ENCODE results near the gene ANKRD13B.
A peak's percentile ranks its signal among the peaks of the same experiment; 100 is the strongest.

The ANKRD13B gene

DNA sequence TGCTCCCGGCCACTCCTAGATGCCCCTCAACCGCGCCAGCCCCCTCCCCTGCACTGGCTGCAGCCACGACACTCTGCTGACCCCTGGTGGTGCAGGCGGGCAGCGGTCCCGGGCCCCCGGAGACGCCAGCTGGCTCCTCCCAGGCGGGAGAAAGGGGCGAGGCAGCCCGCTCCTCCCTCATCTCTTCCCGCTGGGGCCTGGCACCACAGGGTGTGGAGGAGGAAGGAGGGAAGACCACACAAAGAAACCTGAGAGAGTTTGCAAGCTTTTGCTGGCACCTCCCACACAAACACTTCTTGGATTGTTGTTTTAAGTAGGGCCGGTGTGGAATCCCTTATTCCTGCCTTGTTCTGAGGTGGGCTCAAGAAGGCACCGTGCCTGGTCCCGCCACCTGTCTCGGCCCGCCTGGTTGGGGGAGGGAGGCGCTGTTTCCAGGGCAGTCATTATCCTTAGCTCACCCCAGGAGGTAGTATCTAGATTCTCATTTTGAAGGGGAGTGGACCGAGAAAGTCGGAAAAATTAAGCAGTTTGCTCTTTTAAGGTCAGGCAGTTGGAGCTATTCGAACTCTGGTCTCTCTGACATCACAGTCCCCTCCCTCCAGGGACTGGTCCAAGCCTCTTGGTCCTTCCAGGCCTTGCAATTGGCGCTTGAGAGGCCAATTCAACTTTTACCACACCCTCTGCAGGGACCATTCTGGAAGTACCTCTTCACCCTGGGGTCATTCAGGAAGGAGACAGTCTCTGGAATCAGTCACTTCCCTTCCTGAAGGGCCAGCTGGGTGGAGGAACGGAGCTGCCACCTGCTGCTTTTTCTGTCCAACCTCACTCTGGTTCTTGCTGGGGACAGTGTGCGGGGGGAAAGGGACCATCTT, 959 bp upstream of the ANKRD13B start:
- DNase-seq, result peak in 55 of 56 donors; percentile 39 to 94 (median 84)

DNA sequence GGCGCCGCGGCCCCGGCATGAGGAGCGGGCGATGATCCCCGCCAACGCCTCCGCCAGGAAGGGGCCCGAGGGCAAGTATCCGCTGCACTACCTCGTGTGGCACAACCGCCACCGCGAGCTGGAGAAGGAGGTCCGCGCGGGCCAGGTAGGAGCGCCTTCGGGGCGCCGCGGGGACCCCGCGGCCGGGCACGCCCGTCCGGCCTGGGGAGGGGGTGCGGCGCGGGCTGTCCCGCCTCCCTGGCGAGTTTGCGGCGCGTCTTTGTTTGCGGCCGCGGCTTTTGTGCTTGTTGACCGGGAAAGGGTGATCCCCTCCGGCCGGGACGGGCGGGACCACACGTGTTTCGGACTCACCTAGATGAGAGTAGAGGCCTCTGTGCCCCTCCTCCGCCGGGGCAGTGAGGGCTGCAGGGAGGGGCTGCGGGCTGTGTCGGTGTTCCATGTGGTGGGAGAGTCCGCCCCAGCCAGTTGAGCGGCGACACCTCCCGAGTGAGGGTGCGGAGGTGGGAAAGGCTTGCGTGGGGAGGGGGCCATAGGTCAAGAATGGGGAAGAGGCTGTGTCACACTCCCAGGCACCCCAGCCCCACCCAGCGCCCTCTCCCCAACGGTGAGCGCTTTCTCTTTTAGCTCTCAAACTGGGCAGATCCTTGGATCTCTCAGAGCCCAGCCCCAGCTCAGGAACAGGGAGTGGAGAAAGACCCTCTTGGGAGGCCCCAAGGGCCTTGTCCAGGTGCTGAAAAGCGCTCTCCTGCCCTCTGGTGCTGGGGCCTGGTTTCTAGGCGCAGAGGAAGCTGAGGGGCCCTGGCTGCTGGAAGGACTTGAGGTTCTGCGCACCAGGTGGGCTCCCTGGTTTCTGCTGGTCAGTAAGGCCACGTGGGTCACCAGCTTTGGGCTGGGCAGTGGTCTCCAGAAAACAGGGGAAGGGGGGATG, 923 bp downstream of the ANKRD13B start:
- DNase-seq, result peak in 3 of 56 donors; percentile 24 to 37 (median 29)

DNA sequence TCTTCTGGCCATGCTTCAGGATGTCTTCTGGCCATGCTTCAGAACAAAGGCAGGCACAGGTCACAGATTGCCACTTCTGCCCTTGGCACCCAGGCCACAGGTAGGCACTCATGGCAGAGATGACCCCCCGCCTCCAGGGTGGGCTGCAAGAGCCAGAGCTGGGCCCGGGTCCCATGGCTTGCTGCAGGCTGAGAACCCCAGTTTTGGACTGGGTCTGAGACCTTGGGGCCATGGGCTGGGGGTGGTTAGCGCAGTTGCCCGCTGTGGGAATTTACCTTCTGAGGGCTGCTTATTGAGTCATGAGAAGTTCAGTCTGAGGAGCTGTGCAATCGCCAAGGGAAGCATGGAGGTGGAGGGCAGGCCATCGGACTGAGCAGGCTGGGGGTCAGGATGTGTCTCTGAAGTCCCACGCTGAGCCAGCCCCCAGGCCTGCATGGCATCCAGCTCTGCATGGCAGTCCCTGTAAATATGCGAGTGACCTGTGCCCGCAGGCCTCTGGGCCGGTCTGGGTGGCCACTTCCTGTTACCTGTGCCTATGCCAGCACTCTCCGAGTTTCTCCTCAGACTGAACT, 1.7 kb downstream of the ANKRD13B start:
- no peak for DNase-seq

DNA sequence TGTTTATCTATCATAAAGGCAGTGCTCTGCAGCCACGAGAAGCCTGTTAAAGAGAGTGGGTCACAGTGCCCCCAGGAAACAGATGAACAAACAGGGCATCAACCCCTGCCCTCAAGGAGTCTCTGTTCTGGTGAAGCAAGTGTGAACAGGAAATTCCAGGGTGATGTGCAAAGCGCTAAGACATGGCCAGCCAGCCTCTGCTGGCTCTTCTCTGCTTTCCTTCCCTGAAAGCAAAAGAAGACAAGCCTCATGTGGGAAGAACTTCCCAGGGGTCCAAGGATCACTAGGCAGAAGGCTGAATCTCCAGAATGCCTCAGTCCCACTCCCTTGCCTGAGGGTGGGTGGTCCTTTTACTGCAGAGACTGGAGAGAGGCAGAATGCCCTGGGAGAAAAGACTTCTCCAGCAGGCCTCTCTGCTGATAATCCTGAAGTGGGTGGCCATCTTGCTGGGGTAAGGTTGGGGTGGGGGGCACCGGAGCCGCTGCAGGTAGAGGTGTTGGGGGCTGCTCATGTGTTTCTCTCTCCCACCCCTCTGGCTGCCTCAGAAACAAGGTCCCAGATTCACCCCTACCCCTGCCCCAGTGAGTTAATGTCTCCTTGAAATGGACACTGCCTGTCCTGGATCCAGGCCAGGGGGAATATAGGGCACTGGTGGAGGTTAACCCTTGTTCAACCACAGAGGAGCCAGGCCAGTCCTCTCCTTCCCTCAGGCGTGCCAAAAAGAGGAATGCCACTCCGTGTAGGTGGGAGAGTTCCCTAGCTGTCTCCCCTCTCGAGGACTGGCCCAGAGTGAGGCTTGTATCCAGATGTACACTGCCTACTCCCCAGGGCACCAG, 2.4 kb downstream of the ANKRD13B start:
- no peak for DNase-seq

DNA sequence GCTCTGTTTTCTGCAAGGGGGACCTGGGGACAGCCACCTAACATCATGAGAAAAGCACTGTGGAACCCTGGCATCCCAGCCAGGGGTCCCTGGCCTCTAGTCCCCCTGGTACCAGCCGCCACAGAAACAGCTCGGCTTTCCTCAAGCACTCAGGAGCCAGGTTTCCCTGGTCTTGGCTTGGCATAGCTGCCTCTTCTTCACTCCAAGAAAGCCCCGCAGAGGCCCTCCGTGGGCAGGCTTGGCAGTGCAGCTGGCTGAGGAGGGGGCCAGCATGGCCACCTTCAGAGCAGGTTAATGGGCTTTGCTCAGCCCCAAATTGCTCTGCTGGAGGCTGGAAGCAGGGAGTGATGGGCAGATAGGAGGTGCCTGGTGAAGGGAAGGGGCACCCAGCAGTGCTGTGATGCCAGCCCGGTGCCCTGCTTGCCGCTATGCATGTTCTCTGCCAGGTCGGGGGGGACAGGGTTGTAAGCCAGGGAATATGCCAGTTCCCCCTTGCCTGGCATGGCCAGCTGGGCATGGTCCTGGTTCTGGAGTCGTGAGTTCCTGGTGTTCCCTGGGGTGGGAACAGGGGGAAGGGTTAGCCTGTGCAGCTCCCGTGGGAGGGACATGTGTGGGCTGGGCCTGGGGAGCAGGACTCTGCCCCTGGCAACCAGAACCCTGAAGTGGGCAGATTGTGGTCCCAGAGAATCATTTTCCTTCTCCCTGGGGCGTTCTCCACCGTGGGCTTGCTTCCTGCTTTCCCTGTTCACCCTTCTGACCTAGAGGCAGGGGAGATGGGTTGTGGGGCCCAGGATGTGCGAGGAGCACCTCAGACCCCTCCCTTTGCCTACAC, 3.2 kb downstream of the ANKRD13B start:
- DNase-seq, result no peak

DNA sequence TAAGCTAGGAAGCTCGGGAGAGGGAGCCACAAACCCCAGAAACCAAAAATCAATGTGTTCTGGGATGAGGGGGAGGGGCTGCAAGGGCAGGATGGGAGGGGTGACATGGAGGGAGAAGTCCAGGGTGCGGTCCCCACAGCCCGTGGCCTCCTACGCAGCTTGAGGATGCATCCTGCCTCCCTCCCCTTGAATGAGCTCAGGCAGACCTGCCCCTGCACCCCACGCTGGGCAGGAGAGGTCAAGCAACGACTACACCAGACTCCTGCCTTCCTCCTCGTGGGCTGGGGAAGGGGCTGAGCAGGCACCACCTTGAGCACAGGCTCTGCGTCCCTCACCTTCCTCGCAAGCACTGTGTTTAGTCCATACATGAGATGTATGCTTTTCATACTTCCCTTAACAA, 3.9 kb downstream of the ANKRD13B start:
- no peak for DNase-seq

DNA sequence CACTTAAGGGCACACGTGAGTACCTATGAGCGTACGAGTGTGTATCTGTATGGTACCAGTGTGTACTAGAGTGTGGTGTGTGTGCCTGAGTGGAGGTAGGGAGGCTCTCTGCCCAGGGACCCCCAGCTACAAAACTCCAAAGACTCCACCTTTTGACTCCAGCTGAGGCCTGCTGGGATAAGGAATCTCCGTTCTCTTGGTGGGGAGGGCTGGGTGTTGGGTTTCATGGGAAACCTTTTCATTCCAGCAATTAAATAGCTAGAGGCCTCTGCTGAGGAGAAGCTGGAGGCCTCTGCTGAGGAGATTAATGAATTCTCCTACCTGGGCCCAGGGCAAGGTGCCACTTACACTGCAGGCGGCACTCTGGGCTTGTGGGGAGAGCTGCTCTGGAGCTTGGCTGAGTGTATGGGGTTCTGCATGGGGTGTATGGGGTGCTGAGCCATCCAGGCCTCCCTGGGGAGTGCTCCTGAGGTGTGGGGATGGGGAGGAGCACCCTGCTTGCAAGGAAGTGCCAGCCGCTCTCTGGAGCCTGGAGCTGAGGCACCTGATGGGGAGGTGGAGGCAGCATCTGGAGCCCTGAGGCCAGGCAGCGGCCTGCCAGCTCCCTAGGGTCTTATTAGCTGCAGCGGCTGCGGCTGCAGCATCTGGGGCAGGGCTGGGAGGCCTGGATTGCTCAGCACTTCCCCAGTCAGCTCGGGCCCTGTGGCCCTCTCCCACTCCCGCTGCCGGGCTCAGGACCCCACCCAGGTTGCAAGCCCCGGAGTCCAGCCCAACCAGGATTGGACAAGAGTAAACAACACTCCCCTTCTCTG, 4.6 kb downstream of the ANKRD13B start:
- DNase-seq, result no peak

DNA sequence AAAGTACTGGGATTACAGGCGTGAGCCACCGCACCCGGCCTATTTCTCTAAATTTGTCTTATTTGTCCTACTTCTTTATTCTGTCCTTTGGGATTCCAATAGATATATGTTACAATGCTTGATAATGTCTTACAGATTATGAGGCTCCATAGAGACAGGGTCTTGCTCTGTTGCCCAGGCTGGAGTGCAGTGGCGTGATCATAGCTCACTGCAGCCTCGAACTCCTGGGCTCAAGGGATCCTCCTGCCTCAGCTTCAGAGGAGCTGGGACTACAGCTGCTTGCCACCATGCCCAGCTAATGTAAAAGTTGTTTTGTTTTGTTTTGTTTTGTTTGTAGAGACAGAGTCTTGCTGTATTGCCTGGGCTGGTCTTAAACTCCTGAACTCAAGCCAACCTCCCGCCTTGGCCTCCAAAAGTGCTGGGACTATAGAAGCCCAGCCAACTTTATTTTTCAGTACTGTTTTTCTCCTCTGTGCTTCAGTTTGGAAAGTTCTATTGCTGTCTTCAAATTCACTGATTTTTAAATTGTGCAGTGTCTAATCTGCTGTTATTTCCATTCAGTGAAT, 10.3 kb downstream of the ANKRD13B start:
- DNase-seq, result no peak

DNA sequence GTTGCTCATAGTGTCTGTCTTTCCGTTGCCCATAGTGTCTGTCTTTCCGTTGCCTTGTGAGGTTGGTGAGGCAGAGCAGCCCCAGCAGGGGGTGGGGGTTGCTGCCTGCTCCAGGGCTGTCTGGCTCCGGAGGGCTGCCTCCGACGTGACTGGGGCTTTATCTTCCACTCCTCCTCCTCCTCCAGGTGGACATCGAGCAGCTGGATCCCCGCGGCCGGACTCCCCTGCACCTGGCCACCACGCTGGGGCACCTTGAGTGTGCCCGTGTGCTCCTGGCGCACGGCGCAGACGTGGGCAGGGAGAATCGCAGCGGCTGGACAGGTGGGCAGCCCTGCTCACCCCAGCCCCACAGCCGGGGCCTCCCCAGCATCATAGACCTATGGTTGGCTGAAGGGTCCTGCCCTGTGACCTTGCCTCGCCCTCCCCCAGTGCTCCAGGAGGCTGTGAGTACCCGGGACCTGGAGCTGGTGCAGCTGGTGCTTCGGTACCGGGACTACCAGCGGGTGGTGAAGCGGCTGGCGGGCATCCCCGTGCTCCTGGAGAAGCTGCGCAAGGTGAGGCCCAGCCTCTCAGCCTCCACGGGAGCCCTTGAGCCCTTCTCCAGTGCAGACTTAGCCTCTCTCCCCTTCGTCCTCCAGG, 14.7 kb downstream of the ANKRD13B start:
- DNase-seq, result no peak

DNA sequence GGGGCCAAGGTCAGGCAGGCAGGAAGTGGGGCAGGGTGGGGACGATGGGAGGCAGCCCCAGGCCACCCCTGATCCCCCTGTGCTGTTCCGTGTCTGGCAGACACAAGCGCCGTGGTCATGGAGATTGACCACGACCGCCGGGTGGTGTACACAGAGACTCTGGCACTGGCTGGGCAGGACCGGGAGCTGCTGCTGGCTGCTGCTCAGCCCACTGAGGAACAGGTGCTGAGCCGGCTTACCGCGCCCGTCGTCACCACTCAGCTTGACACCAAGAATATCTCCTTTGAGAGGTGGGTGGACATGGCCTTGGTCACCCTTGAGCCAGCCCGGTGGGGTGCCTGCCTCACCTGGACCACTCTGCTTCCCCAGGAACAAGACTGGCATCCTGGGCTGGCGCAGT, 16.1 kb downstream of the ANKRD13B start:
- DNase-seq, result no peak

DNA sequence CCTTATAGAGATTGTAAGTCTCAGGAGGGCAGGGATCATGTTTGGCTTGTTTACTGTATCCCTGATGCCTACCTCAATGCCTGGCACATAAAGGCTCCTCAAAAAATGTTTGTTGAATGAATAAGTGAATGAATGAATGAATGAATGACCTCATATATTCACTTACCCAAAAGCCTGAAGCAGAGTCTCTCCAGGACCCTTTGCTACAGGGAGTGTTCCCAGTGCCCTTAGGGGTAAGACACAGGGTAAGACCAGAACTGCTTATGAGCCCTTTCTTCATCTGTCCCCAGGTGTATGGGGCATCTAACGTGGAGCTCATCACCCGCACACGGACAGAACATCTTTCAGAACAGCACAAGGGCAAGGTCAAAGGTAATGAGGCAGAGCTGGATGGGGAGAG, 17.5 kb downstream of the ANKRD13B start:
- no peak for DNase-seq

DNA sequence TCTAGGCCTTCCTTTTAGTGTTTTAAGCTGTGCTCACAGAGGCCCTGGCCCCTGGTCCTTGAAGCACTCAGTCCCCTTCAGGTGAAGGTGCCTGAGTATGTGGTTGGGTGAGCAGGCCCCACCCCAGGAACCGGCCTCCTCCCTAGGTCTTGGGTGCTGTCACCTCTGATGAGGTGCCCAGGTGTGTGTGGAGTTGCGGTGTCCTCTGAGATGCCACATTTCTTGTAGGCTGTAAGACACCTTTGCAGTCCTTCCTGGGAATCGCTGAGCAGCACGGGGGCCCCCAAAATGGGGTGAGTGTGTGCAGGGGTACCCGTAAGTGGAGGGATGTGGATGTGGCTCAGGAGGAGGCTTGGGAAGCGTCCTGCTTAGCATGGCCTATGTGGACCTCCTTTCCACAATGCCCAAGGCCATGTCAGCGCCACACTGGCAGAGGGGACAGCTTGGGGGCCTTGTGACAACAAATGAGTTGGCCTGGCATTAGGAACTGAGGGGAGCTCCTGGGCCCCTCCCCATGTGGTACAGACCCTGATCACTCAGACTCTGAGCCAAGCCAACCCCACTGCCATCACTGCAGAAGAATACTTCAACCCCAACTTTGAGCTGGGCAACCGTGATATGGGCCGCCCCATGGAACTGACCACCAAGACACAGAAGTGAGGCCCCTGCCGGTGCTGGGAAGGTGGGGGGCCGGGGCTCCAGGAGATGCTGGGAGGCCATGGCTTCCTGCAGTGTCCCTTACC, 18.6 kb downstream of the ANKRD13B start:
- DNase-seq, result no peak

DNA sequence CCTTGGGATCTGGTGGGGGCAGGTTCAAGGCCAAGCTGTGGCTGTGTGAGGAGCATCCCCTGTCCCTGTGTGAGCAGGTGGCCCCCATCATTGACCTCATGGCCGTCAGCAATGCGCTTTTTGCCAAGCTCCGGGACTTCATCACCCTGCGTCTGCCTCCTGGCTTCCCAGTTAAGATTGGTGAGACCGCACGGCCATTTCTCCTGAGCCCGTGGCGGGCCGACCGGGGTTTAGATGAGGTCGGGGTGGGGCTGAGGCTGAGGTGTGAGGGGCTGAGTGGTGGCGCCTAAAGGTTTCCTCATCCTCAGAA, 19.1 kb downstream of the ANKRD13B start:
- DNase-seq, result no peak

DNA sequence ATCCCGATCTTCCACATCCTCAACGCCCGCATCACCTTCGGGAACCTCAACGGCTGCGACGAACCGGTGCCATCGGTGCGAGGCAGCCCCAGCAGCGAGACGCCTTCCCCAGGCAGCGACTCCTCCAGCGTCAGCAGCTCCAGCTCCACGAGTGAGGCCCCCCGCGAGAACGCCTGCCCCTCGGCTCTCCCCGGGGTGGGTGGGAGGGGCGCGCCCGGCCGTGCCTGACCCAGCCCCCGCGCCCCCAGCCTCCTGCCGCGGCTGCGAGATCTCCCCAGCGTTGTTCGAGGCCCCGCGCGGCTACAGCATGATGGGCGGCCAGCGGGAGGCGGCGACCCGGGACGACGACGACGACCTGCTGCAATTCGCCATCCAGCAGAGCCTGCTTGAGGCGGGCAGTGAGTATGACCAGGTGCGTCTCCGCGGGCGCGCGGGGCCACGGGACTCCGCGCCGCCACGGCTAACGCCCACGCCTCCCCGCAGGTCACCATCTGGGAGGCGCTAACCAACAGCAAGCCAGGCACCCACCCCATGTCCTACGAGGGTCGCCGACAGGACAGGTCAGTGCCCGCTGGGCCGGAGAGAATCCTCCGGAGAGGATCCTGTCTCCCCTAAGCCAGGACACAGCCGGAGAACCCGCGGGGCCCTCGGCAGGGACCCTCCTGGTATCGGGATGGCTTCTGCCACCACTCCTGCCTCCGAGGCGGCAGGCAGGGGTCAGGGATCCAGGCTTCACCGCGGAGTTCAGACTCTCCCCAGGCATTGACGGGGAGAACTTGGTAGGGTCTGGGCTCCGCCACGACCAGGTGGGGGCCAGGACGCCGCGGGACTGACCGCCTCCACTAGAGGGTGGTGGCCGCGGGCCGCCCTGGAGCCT, 19.7 kb downstream of the ANKRD13B start:
- DNase-seq, result no peak

DNA sequence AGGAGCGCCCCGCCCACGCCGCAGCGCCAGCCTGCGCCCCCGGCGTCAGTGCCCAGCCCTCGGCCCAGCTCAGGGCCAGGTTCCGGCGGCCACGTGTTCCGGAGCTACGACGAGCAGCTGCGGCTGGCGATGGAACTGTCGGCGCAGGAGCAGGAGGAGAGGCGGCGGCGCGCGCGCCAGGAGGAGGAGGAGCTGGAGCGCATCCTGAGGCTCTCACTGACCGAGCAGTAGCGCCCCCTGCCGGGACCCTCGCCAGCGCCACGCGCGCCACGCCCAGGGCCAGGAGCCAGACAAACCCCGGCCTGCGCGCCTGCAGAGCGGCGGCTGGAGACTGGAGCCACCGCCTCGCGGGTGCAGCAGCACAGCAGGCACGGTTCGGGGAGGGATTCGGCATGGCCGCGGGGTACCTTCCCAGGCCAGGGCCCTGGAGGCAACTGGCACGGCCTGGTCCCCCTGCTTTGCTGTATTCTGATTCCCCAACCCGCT, 20.5 kb downstream of the ANKRD13B start:
- peak in 55 of 56 donors; percentile 36 to 95 (median 80) for DNase-seq

DNA sequence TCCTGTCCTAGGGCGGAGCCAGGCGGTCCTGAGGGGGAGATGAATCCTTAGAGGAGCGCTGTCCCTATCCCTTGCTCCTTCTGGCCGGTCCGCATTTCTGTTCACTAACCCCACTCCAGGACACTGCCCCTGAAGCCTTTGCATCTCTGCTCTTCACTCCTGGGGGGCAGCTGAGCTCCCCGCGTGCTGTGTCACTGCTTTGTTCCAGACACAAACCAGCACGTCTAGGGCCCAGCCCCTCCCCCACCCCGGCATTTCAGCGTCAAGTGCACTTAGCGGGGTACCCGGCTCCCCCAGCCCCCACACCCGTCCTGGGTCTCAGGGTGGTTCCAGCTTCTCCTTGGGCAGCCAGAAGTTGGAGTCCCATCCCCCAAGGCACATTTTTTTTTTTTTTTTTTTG, 20.9 kb downstream of the ANKRD13B start:
- DNase-seq, result no peak

Measured in amygdala (tissue), 56 donors.